Embryonic facial prominence (tissue), 1 donor: ENCODE results near the gene PEX11B.

Source experiments
- DNase-seq: peaks from one replicate; pipeline ENCODE4 v3.0.0-alpha.2; 2016; ENCODE audit errors: extremely low spot score

The PEX11B gene

DNA sequence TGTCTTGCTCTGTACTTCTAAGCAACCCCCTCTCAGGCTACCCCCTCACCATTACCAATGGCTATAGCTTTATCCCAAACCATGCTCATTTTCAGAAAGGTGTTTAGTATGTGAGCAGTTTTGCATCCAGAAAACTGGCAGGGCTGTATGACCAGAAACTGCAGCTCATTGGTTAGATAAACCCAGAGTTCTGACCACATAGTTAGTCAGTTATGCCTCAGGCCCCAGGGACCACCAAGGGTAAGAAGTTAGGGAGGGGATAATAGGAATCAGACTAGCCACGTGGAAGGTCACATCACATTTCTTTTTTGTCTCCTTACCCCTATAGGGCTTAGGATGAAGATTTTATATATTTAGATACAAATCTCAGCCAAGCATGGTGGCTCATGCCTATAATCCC is 9.9 kb downstream of the PEX11B start:
- no peak for DNase-seq

DNA sequence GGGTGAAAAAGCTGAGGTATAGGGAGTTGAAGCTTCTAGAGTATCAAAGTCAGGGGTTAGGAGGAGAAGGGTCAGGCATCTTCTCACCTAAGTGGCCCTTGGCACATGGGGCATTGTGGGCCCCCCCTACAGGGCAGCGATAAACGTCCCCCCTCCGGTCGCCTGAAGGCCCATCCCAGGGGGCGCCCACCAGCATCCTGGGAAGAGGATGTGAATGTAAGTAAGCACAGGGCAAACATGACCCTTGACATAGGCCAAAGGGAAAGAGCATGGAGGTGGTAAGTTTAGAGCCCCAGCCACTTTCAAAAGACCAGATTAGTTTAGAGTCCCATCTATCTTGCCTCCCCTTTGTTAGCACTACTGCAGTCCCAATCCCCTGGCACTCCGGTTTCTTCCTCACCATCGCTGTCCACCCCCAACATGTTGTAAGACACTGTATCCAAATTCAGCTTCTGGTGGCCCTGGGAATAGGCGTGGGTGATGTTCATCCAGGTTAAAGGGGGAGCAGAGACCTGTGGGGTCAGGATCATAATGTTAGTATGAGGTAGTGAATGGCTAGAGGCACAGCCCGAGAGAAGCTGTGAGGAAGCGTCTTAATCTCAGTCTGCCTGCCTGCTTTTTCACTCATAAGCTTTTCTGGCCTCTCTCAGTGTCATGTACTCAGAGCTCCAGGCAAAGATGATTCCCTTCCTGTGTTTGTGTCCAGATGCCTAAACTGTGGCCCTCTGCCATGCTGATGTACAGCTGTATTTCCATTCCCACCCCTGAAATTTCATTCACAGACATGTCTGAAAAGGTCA is 11.4 kb downstream of the PEX11B start:
- no peak for DNase-seq

DNA sequence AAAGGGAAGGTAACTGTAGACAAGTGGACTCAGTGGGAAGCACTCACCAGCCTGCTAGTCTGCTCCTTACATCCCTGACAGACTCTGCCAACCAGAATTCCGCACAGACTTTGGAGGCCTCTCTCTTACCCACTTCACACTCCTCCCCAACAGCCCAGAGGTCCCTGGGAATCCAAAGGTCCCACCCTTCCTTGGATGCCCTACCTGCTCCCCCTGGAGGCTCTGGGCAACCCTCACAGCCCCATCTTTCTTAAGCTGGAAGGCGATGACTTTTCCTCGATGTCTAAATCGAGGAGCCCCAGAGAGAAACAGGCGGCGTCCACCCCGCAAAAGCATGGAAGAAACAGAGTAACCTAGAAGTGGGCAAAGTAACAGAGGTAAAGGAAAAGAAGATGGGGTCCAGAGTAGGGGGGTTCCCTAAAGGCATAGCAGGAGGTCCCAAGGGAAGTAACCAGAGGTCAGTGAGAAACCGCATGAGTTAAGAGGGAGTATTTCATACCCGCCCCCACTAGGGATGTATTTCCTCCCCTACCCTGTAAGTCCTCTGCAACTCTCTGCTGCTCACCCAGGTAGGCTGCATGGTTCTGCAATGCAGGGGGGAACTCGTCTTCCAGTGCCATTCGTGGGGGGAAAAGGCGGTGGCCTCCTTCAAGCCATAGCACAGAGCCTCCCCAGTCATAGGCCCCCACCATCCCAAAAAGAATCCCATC is 17.1 kb downstream of the PEX11B start:
- no peak for DNase-seq

- DNase-seq = no peak
Observed at GRCh38 chr1:145898756-145899155, 19.8 kb downstream of the PEX11B start.

DNA sequence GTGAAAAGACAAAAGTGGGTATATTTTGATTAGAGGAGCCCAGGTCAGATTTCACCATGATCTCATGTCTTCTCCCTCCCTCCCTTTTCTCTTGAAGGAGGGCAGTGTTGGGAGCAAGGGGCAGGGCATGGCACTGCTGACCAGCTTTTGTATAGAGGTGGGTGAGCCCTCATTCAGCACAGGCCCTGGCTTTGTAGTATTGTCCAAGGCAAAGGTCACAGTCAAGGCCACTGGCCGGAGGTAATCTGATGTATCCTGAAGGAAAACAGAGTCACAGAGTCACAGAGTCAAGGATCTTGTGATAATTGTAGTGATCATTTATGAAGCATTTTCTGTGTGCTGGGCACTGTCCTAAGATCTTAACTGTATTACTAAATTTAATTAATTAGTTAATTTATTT is 20.5 kb downstream of the PEX11B start:
- DNase-seq = no peak

GRCh38 chr1:145895471-145895870 is 23.0 kb downstream of the PEX11B start:
- DNase-seq = no peak

GRCh38 chr1:145893306-145894055 is 25.0 kb downstream of the PEX11B start:
- no peak for DNase-seq

DNA sequence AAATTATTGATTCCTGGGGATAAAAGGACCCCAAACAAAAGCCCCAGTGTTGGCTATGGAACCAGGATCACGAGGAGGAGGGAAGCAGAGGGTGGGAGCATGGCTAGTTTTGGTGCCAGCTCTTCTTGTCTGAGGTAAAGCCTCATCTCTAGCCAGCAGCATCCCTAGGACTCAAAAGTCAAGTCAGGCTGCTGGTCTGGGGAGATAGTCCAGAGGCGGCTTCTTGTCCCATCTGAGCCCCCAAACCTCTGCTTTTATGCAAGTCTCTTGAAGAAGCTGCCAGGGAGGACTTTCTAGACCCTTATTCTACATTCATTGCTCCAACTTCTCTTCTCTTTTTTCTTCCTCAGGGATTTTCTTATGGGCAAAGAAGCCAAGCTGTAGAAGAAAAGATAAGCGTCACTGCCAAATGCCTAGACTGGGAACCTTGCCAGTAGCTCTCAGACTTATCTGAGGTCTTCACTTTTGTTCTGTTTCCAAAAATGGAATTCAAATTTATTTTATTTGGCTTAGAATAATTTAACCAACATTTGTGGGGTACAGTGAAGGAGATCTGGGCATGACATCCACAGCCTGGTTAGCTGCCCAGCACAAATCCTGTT is 25.9 kb downstream of the PEX11B start:
- no peak for DNase-seq

DNA sequence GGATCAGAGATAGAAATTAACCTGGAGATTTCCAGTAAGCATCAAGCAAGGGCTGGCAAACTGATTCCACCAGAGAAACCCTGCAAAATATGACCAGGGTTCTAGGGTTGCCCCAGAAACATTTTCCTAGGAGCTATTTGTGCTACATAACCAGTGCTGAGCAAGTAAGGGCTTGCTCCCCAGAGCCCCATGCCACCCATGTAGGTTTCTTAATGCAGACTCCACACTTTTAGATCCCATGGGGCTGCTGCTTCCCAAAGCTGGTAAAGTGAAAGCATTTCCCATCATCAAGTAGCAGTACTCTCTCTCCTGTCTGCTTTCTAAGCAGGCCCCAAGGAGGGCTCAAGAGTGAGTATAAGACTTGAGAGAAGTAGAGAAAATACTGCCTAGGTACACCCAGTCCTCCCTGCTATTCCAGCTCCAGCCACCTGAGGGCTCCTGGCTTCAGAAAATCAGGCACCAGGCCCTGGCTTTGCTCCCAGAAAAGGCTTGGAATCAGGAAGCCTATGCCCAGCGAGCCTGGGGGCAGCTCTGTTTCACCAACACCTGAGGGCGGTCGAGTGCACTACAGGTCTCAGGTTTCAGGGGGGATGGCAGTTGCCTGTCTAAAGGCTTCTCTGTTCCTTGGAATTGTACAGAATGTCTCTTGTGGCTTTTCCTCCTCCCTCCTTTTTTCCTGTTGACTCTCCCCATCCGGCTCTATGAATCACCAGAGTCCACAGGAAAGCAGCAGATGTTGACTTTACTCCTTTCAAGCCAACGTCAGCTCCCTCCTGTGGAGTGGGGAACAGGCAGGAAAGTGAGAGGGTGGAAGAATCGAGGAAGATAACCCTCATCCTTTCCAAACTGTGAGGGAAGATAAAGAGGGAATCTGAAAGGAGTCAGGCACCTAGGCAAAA is 26.7 kb downstream of the PEX11B start:
- DNase-seq = peak; percentile 84

GRCh38 chr1:145891143-145891542 is 27.4 kb downstream of the PEX11B start:
- DNase-seq = no peak

DNA sequence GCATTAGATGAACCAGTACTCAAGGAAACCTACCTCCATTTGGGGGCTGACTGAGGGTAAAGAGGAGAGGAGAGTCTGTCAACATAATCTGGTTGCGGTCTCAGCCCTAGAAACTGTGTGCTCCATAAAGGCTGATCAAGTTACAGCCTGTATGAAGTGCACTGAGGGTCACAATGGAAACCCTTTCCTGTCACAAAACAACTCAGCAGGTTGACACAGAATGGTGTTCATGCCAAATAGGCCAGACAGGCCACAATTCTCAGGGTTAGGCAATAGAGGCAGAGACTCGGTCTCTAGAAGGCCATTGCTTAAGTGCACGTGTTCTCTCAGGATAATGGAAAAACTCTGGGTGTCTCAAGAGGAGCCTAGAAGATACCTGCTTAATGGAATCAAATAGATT is 28.8 kb downstream of the PEX11B start:
- DNase-seq = no peak

GRCh38 chr1:145887631-145888030 is 30.9 kb downstream of the PEX11B start:
- DNase-seq = no peak

- no peak for DNase-seq
Observed at GRCh38 chr1:145886816-145887215, 31.7 kb downstream of the PEX11B start.

DNA sequence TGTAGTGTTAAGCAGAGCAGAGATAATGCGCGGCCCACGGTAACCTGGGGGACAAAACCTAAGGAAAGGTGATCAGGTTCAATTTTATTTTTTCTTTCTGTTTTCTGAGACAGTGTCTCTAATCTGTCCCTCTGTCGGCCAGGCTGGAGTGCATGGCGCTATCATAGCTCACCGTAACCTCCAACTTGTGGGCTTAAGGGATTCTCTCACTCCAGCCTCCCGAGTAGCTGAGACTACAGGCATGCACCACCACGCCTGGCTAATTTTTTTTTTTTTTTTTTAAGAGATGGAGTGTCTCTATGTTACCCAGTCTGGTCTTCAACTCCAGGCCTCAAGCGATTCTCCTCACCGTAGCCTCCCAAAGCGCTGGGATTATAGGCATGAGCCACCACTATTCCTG is 32.1 kb downstream of the PEX11B start:
- no peak for DNase-seq

- no peak for DNase-seq
Observed at GRCh38 chr1:145885738-145886287, 32.7 kb downstream of the PEX11B start, which contains the start of gene ANKRD35. TSS of gene ANKRD35 (minus strand) at chr1:145885866. CDS start at chr1:145885758, 108 bp downstream.

GRCh38 chr1:145884675-145885074 is 33.8 kb downstream of the PEX11B start:
- DNase-seq = no peak

DNA sequence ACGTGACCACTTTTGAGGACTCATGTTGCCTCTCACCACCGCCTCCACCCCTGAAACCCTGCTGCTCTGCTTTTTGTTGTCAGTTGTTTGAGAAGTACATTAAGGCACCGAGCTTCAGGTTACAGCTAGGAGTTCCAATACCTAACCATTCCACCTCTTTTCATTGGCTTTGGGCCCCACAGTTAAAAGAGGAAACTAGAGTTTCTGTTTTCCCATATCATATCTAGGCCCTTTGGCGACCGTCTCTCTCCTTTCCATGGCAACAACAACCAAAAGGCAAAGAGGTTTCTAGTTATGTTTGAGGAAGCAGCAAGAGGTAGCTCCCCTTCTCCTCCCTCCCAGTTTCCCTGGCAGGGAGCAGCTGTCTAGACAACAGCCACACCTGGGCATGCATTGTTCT is 38.7 kb downstream of the PEX11B start:
- no peak for DNase-seq

DNA sequence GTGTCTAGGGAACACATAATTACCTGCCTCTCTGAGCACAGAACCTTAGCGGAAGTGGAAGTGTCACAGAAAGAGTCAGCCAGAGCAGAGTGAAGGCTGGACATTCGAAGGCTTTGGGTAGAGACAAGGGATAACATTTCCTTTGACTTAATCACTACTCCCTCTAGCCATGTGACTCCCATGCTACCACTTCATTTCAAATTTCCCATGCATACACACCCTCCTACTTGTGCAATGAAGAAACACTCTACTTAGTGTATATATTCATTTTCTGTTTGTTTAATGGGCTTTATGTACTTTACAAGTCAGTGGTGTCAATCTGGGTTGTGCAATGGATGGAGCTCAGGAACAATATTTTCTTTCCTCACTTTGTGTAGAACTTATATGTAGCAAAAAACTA is 39.8 kb downstream of the PEX11B start:
- no peak for DNase-seq

DNA sequence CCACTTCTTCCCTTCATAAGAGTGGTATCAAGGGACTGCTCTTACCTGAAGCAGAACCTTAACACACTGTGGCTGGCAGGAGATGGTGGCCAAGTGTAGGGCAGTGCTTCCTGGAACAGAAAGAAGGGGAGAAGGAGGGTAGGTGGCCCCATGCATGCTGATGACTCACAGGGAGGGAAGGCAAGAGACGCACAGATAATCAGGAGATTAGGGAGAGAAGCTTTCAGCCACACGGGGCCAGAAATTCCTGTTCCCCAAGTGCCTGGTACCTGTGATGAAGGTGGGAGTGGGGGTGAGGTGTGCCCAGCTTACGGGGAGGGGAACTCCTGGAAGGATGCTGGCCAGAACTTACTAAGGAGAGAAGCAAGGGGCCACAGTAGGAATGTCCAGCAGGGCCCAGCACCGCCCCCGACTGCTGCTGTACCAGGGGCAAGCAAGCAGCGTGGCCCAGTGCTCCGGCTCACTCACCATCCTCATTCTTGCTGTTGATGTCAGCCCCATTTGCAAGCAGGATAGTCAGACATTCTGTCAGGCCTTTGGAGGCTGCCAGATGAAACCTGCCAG is 40.5 kb downstream of the PEX11B start:
- DNase-seq = no peak

DNA sequence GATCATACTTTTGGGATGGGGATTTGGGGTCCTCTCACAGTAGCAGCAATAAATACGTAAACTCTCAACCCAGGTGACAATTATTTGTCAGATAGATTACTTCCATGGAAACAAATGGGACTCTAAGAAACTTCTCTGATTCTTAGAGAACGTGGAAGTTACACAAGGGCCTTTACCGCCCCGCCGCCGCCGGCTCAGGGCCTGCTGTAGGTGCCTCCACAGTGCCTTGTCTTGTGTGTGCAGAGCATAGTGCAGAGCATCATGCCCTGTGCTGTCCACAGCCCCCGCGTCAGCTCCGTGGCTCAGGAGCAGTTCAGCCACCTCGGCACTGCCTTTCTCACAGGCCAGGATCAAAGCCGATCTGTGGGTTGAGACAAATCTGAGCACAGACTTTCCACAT is 43.9 kb downstream of the PEX11B start:
- DNase-seq = no peak
